Kasumi-1 (cell line): ENCODE results near the gene FEM1B.

Source experiments
- DNase-seq, 2 experiments: peaks; one replicate each; lab custom pipeline; 2025; lab: John Stamatoyannopoulos, UW

Gene FEM1B

DNA sequence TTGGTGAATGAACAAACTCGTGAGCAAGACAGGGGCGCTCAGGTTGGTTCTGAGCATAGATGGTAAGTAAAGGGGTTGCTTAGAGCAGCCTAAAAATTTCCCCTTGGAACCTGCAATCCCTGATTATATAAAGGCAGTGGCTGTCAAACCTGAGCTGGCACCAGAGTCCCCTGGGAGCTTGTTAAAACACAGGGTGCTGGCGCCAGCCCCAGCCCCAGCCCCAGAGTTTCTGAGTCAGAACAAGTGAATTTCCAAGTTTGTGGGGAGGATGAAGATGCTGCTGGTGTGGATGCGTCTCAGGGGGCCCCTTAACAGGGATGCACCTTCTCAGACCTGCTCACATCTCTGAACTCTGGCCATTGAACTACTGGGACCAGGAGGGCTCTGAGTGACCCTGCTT is 48.2 kb downstream of the FEM1B start:
- no peak for DNase-seq

DNA sequence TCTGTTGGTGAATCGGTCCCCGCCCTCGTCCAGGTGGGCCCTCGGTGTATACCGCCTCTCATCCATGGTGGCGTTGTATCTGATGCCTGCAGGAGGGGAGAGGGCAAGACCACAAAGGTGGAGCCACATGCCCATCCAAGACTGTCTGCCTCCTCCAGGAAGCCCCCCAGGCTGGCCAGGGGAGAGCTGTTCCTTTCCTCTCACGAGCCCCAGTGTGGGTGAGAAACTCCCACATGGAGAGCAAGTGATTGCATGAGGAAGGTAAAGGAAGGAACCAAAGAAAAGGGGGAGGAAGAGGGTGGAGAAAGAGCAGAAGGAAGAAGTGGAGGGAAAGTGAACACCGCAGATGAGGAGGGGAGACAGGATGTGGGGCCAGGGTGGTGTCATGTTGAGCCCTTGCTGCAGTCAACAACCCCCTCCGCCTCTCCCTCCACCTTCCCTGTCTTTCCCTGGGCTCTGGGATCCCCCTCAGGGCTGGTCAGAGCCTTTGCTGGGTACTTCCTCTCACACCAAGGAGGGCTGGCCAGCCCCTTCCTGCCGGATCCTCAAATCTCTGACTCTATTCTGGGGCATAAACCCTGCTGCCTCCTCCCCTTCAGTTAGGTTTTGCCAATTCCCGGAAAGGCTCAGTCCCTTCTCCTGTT is 49.3 kb downstream of the FEM1B start:
- DNase-seq = no peak

DNA sequence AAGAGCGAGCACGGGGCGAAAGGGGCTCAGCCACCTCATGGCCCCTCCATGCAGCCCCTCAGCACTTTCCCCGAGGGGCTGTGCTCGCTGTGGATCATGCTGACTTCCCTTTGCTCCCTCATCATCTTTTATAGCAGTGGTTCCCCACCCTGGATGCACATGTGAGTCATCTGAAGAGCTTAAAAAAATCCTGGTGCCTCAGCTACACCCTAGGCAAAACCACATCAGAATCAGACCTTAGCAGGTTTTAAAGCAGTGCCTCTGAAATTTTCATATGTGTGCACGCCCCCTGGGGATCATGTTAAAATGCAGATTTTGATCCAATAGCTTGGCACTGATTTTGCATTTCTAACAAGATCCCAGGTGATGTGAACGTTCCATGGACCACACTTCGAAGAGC is 50.9 kb downstream of the FEM1B start:
- no peak for DNase-seq

DNA sequence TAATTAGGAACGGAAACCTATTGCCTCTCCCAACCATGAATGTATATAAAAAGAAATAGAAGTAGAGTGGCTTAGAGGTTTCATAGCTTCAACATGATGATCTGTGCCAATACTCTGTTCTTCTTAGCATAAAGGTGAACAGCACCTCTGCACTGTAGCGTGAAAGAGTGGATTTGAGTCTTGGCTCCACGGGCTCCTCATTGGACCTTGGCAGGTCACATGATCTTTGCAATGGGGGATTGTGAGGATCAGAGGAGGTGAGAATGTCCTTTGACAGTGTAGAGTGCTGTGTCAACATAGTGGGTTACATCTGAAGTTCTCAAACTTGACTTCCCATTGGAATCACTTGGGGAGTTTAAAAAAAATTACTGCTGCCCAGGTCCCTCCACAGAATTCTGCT is 51.4 kb downstream of the FEM1B start:
- DNase-seq = no peak

DNA sequence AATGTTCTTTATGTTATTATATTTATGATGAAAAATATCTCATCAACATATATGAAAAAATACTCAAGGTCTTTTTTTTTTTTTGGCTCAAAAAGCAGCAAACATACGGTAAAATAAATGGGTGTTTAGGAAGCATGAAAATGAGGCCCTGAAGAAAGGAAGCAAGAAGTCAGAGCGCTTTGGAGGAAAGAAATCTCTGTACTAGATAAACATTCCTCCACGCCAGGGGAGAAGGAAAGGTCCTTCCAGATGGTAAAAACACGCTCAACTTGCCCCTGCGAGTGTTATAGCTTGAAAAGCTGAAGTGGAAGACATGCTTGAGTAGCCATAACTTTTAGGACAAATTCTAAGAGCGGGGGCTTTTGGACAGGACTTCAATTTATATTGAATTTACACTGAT is 52.9 kb downstream of the FEM1B start:
- no peak for DNase-seq

DNA sequence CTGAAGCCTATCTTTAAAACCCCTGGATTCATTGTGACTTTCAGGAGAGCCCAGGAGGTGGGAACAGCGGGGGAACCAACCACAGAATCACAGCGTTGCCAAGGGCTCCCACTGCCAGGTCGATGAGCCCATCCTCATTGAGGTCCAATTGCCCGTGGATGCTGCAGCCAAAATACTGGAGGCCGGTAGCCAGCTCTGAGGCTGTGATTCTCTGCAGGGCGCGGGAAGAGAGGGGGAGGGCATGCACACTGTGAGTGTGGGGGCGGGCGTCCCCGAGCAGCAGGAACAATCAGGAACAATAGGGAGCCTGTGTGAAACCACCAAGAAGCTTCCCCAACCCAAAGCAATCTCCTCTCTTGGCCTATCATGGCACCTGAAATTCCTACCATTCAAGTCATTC is 53.4 kb downstream of the FEM1B start:
- DNase-seq = no peak

DNA sequence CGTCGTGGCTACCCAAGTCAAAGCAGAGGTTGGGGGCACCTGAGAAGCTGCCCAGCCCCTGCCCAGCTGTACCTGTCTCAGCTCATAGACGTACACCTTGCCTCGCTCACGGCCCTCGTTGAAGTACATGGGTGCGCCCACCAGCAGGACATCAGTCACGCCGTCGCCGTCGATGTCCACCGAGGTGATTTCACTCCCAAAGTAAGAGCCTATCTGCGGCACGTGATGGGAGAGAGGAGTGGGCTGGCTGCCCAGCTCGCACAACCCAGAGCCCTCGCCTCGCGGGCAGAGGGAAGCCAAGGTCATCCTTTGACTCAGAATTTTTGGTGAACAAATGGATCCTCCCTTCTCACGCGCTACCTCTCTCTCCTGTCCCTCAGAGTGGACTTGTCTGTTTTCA is 54.7 kb downstream of the FEM1B start:
- DNase-seq = no peak

DNA sequence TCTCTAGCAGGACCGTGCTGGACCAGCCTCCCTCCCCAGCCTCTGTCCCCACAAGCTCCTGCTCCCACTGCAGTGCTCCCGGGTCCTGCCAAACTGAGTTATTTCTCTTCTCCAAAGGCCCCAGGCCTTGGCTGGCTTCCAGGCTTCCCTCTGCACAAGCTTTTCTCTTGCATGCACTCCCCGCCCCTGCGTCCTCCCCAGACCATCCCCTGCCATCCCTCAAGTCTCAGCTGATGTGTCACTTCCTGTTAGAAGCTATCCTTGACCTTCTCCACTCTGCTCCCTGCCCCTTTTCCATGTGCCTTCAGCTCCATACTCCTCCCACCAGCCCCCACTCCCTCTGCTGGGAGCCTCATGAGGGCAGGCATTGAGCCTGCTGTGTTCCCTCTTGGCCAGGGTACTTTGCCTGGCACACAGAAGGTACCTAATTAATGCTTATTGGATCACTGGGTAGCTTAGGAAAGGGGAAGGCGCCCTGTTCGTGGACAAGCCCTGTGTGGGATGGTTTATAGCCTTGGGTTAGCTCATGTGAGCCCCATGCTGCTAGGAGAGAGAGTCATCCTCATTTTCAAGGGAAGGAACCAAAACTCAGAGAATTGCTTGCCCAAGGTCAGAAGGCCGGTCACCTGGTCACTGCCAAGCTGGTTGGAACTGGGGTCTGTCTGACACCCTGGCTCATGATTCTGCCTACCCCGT is 56.4 kb downstream of the FEM1B start:
- no peak for DNase-seq

DNA sequence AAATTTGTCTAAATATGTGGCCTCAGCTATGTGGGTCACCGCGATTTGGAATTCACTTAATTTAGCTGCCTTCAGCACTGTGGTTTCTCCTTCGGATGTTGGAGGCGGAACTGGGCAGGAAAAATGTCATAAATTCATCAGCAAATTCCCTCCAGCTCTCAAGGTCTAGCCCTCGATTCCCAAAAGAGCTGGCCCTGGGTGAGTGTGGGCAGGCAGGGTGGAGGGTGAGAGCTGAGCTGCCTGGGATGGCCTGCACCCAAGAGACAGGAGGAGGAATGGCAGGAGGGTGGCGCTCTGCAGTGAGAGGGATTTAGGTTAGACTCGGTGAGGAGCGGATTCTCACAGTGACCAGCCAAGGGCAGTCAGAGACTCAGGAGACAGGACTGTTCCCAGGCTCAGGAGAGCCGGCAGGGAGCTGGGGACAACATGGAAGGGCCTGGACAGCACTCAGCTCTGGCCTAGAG is 57.1 kb downstream of the FEM1B start:
- no peak for DNase-seq

DNA sequence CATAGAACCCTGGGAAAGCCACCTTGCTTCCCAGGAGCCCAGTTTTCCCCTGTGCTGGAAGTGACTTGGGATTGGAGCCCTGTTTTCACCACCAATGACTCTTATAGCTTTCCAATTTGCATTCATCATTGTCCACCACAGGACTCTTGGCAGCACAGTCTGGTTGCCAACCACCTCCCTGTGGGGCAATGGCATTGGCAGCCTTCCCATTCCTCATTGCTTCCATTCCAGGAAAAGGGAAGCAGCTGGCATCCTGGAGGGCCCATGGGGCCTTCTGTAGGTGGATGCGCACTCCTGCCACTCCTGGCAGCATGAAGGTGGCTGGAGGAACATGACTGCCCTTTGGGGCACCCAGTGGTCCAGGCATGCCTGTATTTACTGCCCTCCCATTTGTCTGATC is 57.7 kb downstream of the FEM1B start:
- DNase-seq = no peak

DNA sequence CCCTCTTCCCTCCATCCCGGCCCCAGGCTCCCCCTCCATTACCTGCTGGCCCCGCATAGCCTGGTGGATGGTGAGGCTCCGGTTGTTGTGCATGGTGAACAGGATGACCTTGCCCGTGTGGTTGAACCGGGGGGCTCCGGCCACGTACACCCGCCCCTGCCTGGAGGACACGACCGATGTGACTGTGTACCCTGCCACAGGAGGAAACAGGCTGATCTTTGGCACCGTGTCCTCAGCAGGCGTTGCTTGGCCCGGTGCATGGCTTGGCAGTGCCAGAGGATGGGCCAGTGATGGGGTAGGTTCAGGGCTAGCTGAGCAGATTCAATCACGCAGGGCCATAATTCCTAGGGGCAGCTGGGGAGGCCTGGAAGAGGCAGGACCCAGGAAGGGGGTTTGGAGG is 58.1 kb downstream of the FEM1B start:
- no peak for DNase-seq

DNA sequence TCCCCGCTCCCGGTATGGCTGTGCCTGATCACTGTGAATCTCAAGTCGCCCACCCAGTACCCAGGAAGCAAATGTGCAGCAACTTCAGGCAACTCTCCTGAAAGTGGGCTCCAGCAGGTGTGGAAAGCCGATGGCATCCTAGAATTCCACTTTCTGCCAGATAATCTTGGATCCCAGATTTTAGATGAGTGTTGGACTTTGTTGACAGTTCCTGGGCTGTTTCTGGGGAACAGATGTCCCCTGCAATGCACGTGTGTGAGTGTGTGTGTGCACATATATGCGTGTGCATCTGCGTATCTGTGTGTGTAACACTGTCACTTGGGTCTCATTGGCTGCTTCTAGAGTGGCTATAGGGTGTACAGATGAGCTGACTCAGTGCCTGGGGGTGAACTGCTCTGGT is 59.0 kb downstream of the FEM1B start:
- no peak for DNase-seq

DNA sequence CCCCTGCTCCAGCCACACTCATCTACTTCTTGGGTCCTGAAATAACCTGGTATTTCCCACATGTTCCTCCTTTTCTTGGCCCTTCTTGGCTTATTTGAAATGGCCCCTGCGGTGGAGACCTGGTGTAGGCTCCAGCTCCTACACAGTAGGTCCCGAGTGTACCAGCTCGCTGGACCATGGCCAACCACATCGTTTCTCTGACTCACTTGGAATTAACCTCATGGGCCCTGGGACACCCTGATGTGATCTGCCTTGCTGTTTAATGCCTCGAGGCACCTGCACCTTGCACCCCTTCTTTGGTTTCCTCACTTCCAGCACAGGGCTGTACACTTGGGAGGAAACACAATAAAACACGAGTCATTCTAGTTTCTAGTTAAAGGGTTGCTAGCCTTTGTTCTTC is 60.3 kb downstream of the FEM1B start:
- no peak for DNase-seq

DNA sequence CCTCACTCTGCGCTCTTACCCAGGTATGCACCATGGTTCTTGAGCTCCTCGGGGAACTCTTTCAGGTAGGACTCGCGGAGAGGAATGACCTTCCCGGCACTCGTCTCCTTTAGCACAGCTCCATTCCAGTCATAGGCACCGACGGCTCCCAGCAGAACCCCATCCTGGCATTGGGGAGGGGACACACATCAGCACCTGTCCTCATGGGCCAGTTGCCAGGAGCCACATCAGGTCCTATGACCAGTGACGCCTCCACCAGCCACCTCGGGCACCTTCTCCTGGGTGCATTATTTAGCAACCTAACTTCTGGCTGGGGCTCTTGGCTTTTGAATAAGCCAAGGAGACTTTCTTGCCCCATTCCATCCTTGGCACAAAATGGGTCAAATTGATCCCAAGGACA is 61.9 kb downstream of the FEM1B start:
- no peak for DNase-seq

DNA sequence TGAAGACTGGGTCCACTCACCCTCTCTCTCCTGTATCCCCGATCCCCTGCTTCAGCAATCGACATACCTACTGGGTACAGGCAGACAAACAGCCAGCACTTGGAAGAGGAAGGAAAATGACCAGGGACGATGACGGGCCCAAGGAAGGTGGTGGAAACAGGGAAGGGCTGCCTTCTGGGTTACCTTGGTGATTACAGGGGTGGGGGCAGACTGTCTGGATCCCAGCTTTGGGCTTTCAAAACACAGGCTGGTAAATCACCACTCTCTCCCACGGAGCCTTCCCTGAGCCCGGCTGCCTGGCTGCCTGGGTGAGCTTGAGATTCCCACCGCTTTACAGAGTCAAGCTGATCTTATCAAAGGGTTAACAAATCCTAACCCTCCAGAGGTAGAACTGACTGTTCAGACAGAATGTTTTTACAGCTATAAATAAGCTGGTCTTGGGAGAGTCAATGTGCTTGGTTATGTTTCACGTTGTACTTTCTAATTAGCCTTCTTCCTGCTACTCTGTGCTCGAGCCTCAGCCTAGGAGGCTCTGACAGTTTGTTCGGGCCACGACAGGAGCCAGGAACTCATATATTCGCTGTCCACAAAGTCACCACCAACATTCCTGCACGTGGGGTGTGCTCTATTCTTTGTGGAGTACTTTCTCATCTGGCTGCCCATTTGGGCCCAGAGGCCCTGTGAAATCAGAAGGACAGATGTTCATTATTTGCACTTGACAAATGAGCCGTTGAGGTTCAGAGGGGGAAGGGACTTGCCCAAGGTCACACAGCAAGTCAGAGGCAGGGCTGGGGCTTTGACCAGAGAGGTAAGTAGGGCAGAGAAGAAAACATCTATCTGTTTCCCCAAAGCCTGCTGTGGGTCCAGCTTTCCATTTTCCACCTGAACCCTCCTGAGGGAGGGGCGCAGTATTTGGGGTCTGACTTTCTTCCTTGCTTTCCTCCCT is 63.5 kb downstream of the FEM1B start:
- no peak for DNase-seq

DNA sequence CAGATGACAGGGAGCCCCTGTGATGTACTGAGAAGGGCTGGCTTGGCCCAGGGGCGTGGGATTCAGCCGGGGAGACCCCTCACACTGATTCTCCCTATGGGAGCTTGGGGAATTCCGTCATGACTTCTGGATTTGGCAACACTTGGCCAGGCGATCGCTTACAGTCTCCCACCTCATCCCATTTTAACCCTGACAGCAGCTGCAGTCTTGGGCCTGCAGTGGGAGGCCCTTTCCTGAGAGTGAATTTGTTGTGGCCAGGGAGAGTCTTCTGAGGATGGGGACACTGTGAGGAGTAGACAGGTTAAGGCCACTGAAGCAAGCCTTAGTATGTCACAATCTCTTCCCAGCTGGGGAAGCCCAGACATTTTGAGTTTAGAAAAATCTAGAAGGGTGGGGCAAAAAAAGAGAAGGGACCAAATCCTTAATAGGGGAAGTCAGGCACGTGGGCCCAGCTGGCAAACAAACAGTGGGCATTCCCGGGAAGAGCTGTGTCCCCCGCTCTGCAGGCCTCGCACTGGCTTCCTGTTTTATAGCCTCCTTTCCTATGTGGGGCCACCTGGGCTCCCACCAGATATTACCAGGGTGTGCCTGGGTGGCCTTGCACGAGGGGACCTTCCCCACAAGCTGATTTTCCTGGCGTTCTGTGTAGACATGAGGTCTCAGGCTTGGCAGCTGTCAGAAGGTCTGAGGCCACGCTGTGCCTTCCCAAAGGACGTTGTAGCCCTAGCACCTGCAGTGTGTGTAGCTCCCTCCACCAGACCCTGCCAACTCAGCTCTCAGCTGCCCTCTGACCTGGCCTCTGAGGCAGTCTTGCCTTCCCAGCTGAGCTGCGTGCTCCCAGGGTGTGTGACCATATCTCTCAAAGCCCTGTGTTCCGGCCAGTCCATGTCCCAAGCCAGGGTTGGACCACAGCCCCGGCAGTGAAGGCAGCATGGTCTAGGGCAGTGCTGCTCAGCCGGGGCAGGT is 64.5 kb downstream of the FEM1B start:
- no peak for DNase-seq

DNA sequence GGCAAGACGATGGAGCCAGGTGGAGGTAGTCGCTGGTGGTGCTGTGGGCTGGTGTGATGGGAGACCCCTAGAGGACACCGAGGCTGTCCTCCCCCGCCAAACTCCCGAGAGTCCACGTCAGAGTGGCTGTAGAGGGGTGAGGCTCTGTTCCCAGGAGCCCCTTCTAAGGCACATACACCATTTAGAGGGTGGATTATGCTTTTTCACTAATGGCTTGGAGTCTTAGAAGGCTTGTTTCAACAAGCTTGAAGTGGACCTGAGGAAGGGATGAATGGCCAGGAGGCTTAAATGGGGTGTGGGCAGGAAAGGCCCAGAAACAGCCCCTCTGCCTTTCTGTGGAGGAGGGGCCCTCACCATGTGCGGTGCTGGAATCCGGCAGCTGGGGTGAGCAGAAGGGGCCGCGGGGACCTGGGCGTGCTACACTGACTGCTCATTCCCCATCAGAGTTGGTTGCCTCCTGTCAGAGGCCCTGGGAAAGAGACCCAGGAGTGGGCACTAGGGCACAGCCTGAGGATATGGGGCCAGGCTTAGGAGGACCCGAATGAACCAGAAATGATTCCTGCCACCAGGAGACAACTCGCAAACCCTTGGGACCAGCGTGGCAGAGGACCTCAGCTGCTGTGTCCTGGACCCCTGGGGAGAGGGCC is 66.2 kb downstream of the FEM1B start:
- DNase-seq = no peak

DNA sequence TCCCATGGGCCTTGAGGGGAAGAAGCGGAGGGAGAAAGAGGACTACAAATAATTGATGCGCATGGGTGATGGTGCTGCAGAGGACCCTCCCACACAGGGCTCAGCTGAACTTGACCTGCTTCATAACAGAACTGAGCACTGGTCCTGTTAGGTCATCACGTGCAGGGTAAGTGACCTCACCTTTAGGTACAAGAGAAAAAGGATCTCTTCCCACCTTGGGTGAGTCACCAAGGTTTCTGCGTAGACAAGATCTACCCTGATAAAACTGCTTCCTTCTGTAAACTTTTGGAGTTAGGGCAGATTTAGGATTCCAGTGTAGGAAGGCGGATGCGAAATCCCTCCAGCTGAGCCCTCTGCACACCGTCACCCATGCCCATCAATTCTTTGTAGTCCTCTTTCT is 67.1 kb downstream of the FEM1B start:
- DNase-seq = no peak
